NCI-H187 (cell line): ENCODE data around the gene IFNA21.
"Not testable (repeated sequence)": the region's sequence is repeated elsewhere in the genome, so short reads cannot be mapped to it uniquely, and the experiment has no call there.

Experiments
- DNase-seq, 2 experiments: peaks; one replicate each; lab custom pipeline; 2025; lab: John Stamatoyannopoulos, UW

Gene IFNA21

DNA sequence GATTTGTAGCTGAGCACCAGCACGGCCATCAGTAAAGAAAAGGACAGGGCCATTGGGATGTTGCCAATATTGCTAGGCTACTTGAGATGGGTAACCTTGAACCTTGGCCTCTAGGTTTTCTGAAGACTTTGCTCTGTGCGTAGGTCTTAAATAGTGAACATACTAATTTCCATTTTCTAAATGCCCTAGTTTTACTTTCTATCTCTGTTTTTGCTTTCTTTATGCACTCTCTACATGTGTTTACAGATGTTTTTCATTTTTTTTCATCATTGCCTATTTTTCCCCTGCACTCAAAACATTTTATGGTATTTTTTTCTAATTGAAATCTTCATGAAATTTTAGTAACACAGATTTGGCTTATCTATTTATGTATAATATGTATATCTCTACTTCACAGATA, at the start of gene IFNA21:
TSS of gene IFNA21 (minus strand) at position 101 of the 400 bp plus-strand sequence. CDS start at position 53, 48 bp downstream.
- DNase-seq = not testable (repeated sequence)

GRCh38 chr9:21213411-21214326, 47.2 kb upstream of the IFNA21 start:
- not testable (repeated sequence) for DNase-seq

- DNase-seq = not testable (repeated sequence)
These were observed 45.7 kb upstream of the IFNA21 start for GRCh38 chr9:21212160-21212559.

GRCh38 chr9:21210782-21211181, 44.3 kb upstream of the IFNA21 start:
- DNase-seq = not testable (repeated sequence)

GRCh38 chr9:21210311-21210710, 43.9 kb upstream of the IFNA21 start:
- no peak for DNase-seq

- not testable (repeated sequence) for DNase-seq
These were observed 40.6 kb upstream of the IFNA21 start, which contains the start of gene IFNA10 for GRCh38 chr9:21207043-21207442. TSS of gene IFNA10 (minus strand) at chr9:21207143. CDS start at chr9:21207097, 46 bp downstream.

DNA sequence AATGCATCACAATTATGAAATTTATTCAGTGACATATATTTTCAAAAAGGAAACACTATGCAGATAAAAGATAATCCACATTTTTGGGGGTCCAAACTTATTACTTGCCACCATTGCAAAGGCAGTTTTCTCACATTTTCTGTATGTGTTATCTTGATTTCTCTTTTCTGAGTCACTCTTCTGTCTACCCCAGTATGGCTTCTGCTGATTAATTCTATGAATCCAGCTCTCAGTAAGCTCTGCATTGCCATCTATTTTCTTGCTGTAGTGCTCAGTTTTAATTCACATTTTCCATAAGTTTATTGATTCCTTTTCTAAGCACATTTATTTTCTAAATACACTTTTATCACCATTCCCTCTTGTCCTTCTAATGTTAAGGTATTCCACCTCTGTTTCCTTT, 38.7 kb upstream of the IFNA21 start:
- DNase-seq = no peak

GRCh38 chr9:21202105-21202504, 35.6 kb upstream of the IFNA21 start, which contains the start of gene IFNA7:
TSS of gene IFNA7 (minus strand) at chr9:21202205. CDS start at chr9:21202165, 40 bp downstream.
- not testable (repeated sequence) for DNase-seq

- DNase-seq = not testable (repeated sequence)
These were observed 28.7 kb upstream of the IFNA21 start for GRCh38 chr9:21194867-21195776.

GRCh38 chr9:21187487-21187886, 21.0 kb upstream of the IFNA21 start, which contains the start of gene IFNA4:
TSS of gene IFNA4 (minus strand) at chr9:21187587. CDS start at chr9:21187531, 56 bp downstream.
- DNase-seq = not testable (repeated sequence)

DNA sequence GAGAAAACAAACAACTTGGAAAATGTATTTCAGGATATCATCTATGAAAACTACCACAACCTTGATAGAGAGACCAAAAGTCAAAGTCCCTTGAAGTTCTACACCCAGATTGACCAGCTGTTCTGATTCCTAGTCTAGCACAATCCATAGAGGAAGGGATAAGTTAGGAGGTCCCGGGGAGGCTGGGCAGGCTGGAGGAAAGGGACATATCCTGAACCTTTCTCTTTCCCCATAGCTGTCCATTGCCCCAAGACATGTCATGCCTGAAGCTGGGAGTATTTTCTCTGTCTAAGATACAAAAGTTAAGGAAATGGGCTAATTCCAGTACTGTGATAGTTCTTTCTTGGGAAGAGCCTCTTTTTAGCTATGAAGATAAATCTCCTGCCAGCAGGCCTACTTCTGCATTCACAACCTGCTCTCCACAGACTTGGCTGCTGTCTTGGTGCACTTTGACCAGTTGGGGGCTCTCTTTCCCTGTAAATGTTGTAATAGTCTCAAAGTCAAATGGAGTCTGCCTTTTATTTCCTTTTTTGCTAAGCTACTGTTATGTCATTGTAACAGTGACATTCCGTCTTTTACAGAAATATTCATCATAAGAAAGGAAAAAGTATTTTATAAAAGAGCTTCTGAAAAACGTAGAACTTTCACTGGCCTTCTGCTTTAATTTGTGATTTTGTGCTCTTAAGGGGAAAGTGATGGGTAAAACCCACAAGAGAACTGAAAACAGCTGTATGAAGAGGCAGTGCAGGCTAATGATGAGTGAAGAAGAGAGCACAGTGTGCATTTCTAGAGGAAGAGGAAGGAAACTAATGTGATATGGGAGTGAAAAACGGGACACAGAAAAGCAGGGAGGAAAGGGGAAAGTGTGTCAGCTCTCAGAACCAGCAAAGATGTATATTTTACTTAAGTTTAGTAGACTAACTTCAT, 16.6 kb upstream of the IFNA21 start:
- not testable (repeated sequence) for DNase-seq

- no peak for DNase-seq
These were observed 8.2 kb upstream of the IFNA21 start for GRCh38 chr9:21174671-21175070.

DNA sequence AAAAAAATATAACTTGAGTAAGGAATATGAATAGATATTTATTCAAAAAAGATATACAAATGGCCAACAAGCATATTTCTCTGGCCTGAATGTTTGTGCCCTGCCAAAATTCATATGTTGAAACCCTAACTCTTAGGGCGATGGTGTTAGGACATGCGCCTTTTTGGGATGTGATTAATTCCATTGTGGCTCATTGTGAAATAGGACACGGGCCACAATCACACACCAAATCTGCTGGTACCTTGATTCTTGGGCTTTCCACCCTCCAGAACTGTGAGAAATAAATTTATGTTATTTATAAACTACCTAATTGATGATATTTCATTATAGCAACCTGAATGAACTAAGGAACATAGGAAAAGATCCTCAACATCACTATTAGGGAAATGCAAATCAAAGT, 5.7 kb upstream of the IFNA21 start:
- DNase-seq = no peak

DNA sequence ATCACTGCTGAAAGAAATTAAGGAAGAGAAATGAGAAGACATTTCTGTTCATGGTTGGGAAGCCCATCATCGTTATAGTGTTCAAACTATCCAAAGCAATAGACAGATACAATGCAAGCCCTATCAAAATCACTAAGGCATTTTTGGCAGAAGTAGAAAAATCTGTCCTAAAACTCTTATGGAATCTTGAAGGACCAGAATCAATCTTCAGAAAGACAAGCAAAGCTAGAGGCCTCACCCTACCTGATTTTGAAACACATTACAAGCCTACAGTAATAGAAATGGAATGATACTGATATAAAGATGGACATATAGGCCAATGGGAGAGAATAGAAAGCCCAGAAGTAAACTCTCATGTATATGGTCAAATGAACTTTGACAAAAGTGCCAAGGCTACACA, 4.9 kb upstream of the IFNA21 start:
- no peak for DNase-seq

DNA sequence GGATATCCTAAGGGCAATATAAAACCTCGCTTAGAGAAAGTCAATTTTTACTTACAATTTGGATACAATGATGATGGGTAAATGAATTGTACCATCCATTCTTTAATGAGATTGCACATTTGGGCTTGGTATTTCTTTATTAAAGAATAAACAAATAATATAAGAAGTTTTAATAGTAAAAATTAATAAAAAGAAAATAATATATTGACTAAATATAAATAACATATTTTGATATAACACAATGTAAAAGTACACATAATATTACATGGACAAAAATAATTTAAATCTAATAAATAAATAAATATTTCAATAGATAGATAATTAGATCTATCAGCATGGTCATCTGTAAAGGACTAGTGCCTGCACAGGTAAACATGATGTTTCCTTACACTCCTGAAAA, 944 bp downstream of the IFNA21 start:
- DNase-seq = no peak

DNA sequence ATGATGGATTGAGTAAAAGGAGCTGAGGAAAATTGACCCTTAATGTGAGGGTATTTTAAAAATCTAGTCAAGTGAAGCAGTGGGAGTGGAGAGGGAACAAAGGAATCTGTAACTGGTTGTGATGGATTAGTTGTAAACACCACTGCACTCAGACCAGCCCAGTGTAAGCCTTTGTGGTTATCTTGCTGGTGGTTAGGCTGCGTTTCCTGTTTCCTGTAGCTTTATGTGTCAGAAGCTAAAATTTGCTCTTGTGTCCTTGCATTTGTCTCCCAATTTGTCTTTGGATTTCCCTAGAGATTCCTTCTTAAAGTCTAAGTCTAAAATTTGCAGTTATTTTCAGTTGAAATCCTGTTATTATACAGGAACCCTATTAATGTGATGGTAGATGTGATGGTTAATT, 6.3 kb downstream of the IFNA21 start:
- no peak for DNase-seq

DNA sequence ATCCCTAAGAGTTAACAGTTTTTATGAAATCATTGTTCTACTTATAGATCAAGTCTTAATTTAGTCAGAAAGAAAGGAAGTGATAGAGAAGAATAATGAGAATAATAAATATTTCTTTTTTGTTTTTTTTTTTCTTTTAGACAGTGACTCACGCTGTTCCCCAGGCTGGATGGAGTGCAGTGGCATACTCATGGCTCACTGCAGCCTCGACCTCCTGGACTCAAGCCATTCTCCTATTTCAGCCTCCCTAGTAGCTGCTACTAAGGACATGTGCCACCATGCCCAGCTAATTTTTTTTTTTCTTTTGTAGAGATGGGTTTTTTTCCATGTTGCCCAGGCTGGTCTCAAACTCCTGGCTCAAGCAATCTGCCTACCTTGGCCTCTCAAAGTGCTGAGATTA, 11.0 kb downstream of the IFNA21 start:
- no peak for DNase-seq

- DNase-seq = no peak
These were observed 12.3 kb downstream of the IFNA21 start for GRCh38 chr9:21154018-21154608.

- DNase-seq = no peak
These were observed 13.0 kb downstream of the IFNA21 start for GRCh38 chr9:21153336-21154017.

GRCh38 chr9:21144603-21145002, 21.9 kb downstream of the IFNA21 start:
- no peak for DNase-seq
